OCI-LY3 (cell line): Measurements from ENCODE around the gene SLC25A29.

Experiments
- EZH2phosphoT487 ChIP-seq: fragments of 200-600 bp; shearing (Covaris generic); IDR thresholded peaks from 2 replicates; pipeline ENCODE4 v1.6.1; 2018; ENCODE audit warnings: antibody characterized with exemption, mixed run types, low read depth
- TF ChIP-seq, protein P1 (sequence below): fragments of 200-600, 300-600 bp; sonication (generic); IDR thresholded peaks from 2 replicates; pipeline ENCODE4 v1.5.1; 2014; ENCODE audit warnings: antibody characterized with exemption, low read length, low read depth

DNA sequence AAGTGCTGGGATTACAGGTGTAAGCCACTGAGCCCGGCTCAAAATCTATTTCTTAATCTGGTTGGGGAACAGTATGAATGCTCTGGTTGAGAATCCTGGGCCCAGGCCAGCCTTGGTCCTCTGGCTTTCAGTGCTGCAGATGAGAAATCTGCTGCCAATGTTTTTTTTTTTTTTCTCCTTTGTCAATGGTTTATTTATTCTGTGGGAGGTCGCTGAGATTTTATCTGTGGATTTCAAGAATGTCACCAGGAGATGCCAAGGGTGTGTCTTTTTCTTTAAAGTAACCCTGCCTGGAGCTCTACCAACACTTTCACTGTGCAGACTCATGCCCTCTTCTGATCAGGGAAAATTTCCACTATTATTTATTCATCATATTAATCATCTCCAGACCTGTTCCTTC, 3.6 kb downstream of the SLC25A29 start:
- TF ChIP-seq, protein P1, sequence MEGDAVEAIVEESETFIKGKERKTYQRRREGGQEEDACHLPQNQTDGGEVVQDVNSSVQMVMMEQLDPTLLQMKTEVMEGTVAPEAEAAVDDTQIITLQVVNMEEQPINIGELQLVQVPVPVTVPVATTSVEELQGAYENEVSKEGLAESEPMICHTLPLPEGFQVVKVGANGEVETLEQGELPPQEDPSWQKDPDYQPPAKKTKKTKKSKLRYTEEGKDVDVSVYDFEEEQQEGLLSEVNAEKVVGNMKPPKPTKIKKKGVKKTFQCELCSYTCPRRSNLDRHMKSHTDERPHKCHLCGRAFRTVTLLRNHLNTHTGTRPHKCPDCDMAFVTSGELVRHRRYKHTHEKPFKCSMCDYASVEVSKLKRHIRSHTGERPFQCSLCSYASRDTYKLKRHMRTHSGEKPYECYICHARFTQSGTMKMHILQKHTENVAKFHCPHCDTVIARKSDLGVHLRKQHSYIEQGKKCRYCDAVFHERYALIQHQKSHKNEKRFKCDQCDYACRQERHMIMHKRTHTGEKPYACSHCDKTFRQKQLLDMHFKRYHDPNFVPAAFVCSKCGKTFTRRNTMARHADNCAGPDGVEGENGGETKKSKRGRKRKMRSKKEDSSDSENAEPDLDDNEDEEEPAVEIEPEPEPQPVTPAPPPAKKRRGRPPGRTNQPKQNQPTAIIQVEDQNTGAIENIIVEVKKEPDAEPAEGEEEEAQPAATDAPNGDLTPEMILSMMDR, result no peak
- TF ChIP-seq EZH2phosphoT487, result no peak
